Hepatocyte (in vitro differentiated cells): ENCODE measurements around the gene RDH5.

Source experiments
- CTCF ChIP-seq: fragments of 200-600 bp; sonication (generic); IDR thresholded peaks from 2 replicates; pipeline ENCODE4 v1.5.1; 2016; ENCODE audit warnings: antibody characterized with exemption, mild to moderate bottlenecking; ENCODE audit not compliant: poor library complexity
- EZH2 ChIP-seq: fragments of 200-600 bp; sonication (generic); IDR thresholded peaks from 2 replicates; pipeline ENCODE4 v1.6.1; 2016; ENCODE audit warnings: antibody characterized with exemption, mild to moderate bottlenecking, borderline replicate concordance

- TF ChIP-seq CTCF (no peak), EZH2 (no peak)
Measured at GRCh38 chr12:55727643-55728185, 7.5 kb downstream of the RDH5 start.
